HepG2 (cell line): ENCODE results near the gene PCNA. TPM values are rescaled to one million over a fixed set of nuclear protein-coding genes. Genes with fewer than 3 reads are reported as not detected.

Experiments used
- ARID2 ChIP-seq: sonication (generic); formaldehyde crosslinking; IDR thresholded peaks from 2 replicates; pipeline ENCODE4 v1.8.1; 2022; ENCODE audit warnings: mild to moderate bottlenecking, missing genetic modification reagents, borderline replicate concordance
- ARNTL ChIP-seq: sonication (generic); formaldehyde crosslinking; IDR thresholded peaks from 2 replicates; pipeline ENCODE4 v1.4.0; 2020; ENCODE audit warnings: mild to moderate bottlenecking, missing genetic modification reagents
- BCL3 ChIP-seq: sonication (generic); formaldehyde crosslinking; IDR thresholded peaks from 2 replicates; pipeline ENCODE4 v1.5.1; 2020; ENCODE audit warnings: mild to moderate bottlenecking, missing genetic modification reagents, moderate library complexity
- BORCS8-MEF2B ChIP-seq: sonication (generic); formaldehyde crosslinking; IDR thresholded peaks from 2 replicates; pipeline ENCODE4 v1.8.0; 2022; ENCODE audit warnings: mild to moderate bottlenecking, missing genetic modification reagents
- CHD4 ChIP-seq: fragments of 200-600 bp; sonication (generic); IDR thresholded peaks from 2 replicates; pipeline ENCODE4 v1.7.0; 2017; ENCODE audit warnings: mild to moderate bottlenecking, low read length, borderline replicate concordance
- FOXP4 ChIP-seq: sonication (generic); formaldehyde crosslinking; IDR thresholded peaks from 2 replicates; pipeline ENCODE4 v1.4.0; 2020; ENCODE audit warnings: missing genetic modification reagents
- HNF1B ChIP-seq: sonication (generic); formaldehyde crosslinking; IDR thresholded peaks from 2 replicates; pipeline ENCODE4 v1.5.1; 2020; ENCODE audit warnings: mild to moderate bottlenecking, moderate library complexity, missing genetic modification reagents
- MATR3 ChIP-seq: sonication (generic); formaldehyde crosslinking; IDR thresholded peaks from 2 replicates; pipeline ENCODE4 v1.4.0; 2020; ENCODE audit warnings: missing genetic modification reagents
- MTA3 ChIP-seq: sonication (generic); formaldehyde crosslinking; IDR thresholded peaks from 2 replicates; pipeline ENCODE4 v1.4.0; 2020; ENCODE audit warnings: missing genetic modification reagents
- NR2F6 ChIP-seq, 2 experiments: IDR thresholded peaks; 2 replicates each; pipeline ENCODE4 v1.6.1; 2016; ENCODE audit warnings: antibody characterized with exemption in 1 of 2, mild to moderate bottlenecking in 1 of 2
- RFX5 ChIP-seq: IDR thresholded peaks from 2 replicates; pipeline ENCODE4 v1.6.1; 2011; ENCODE audit warnings: low read depth, low read length, improper control_type of control experiment
- SIX1 ChIP-seq: sonication (generic); formaldehyde crosslinking; IDR thresholded peaks from 2 replicates; pipeline ENCODE4 v1.4.0; 2020; ENCODE audit warnings: missing genetic modification reagents, borderline replicate concordance
- TIGD3 ChIP-seq: sonication (generic); formaldehyde crosslinking; IDR thresholded peaks from 2 replicates; pipeline ENCODE4 v1.5.1; 2020; ENCODE audit warnings: mild to moderate bottlenecking, missing genetic modification reagents, borderline replicate concordance
- ZBTB7B ChIP-seq: sonication (generic); formaldehyde crosslinking; IDR thresholded peaks from 2 replicates; pipeline ENCODE4 v1.4.0; 2020; ENCODE audit warnings: missing genetic modification reagents
- ZNF280D ChIP-seq: sonication (generic); formaldehyde crosslinking; IDR thresholded peaks from 2 replicates; pipeline ENCODE4 v1.5.1; 2020; ENCODE audit warnings: mild to moderate bottlenecking, missing genetic modification reagents
- ZNF296 ChIP-seq: sonication (generic); formaldehyde crosslinking; conservative IDR thresholded peaks from 2 replicates; pipeline ENCODE4 v1.5.0; 2020; ENCODE audit warnings: mild to moderate bottlenecking, missing genetic modification reagents
- ZNF484 ChIP-seq: sonication (generic); formaldehyde crosslinking; IDR thresholded peaks from 2 replicates; pipeline ENCODE4 v1.5.1; 2020; ENCODE audit warnings: mild to moderate bottlenecking, low read depth, missing genetic modification reagents, borderline replicate concordance
- ZNF550 ChIP-seq: sonication (generic); formaldehyde crosslinking; IDR thresholded peaks from 2 replicates; pipeline ENCODE4 v1.4.0; 2020; ENCODE audit warnings: mild to moderate bottlenecking, missing genetic modification reagents, borderline replicate concordance
- ZNF552 ChIP-seq: sonication (generic); formaldehyde crosslinking; IDR thresholded peaks from 2 replicates; pipeline ENCODE4 v1.9.0; 2022; ENCODE audit warnings: missing genetic modification reagents, mild to moderate bottlenecking, borderline replicate concordance
- polyA plus RNA-seq, 8 experiments: library from polyadenylated mRNA; depleted of rRNA in 3 of 8; stranded (reverse) in 7 of 8; unstranded in 1 of 8; fragments of >200 nt; fragmentation: Illumina TruSeq in 4 of 8; extraction: Trizol in 4 of 8; gene quantifications; 2 replicates each; pipeline versions ENCODE4 v1.2.1 to v1.2.3, GENCODE V29; 2011 to 2016; ENCODE audit warnings: low read depth in 4 of 8, missing spikeins in 1 of 8, mixed read lengths in 1 of 8; ENCODE audit not compliant: insufficient read depth in 1 of 8
- total RNA-seq, 5 experiments: library from RNA; depleted of rRNA; stranded (reverse); fragments of >200 nt; fragmentation: Illumina TruSeq; extraction: Trizol; gene quantifications; 2 replicates each; pipeline ENCODE4 v1.2.3, GENCODE V29; 2016; ENCODE audit warnings: low read depth in 1 of 5

Gene PCNA
- total and polyA plus RNA-seq, 2 of the 13 experiments (the other 11 are each of a cell fraction or from before 2014, with no cell fraction given) = 229 to 655 TPM

- TF ChIP-seq HNF1B = peak; percentile 91; the same call in 1 of the 2 replicates
- 0 out of 2 replicates have a peak, but pooled peaks have one; percentile 61 for TF ChIP-seq ARNTL
- no peak for TF ChIP-seq ZNF484 (CRISPR knock-in tag)
- no peak for TF ChIP-seq CHD4
- no peak for TF ChIP-seq TIGD3 (CRISPR knock-in tag)
- TF ChIP-seq BCL3 (CRISPR knock-in tag) = peak; percentile 99
- 0 out of 2 replicates have a peak, but pooled peaks have one; percentile 25 for TF ChIP-seq ZNF552 (CRISPR knock-in tag)
- TF ChIP-seq MATR3 (CRISPR knock-in tag) = peak; percentile 89; the same call in 1 of the 2 replicates
- TF ChIP-seq BORCS8-MEF2B = peak; percentile 79
- TF ChIP-seq NR2F6 (IDR thresholded peaks at IDR 0.05) = peak; percentile 83
- peak; percentile 96 for TF ChIP-seq NR2F6 (CRISPR knock-in tag; IDR thresholded peaks at IDR 0.05)
- TF ChIP-seq MTA3 (CRISPR knock-in tag) = no peak
- peak; percentile 69 for TF ChIP-seq FOXP4
- TF ChIP-seq ZBTB7B (CRISPR knock-in tag) = peak; percentile 83
- TF ChIP-seq SIX1 (CRISPR knock-in tag) = peak; percentile 21; the same call in 1 of the 2 replicates
- TF ChIP-seq ZNF296 (CRISPR knock-in tag) = no peak; the same call in 1 of the 2 replicates
- no peak; the same call in 1 of the 2 replicates for TF ChIP-seq ZNF550 (CRISPR knock-in tag)
- TF ChIP-seq ARID2 (CRISPR knock-in tag) = peak; percentile 96
- peak; percentile 70; the same call in 1 of the 2 replicates for TF ChIP-seq ZNF280D
- peak; percentile 87 for TF ChIP-seq RFX5
Measured at GRCh38 chr20:5126512-5127203, 6.9 kb upstream of the PCNA start, which contains the start of gene CDS2 (continued).
